ENCODE results near the gene ORC3.

DNA sequence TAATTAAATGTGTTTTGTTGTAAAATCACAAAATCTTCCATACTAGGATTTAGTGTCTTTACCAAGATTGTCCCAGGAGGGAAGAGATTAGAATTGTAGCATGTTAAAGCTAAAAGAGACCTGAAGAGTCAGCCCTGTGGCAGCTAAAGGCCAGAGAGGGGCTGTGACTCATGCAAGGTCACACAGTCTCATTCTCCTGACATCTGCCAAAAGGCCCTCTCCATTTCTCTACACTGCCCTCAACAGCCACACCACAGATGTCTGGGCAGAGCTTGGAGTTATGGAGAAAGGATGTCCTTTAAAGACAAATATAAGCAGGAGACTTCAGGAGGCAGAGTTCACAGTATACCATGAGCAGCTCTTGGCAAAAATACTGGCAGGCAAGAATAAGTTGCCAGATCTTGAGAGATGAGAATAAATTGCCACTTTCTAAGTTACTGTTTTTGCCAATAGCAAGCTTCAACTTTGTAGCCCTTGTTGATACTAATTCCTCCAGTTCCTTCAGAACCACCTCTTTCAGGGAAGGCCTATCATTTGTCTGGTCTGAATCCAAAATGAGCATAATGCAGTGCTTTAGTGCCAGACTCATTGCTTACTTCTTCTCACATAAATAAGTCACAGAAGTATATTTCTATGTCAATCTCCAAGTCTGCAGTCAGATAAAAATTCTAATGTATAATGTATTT, 70.4 kb downstream of the ORC3 start:
- no peak for TF ChIP-seq POLR2A (IDR thresholded peaks at IDR 0.05)
- TF ChIP-seq POLR2AphosphoS5 (IDR thresholded peaks at IDR 0.05; ENCODE audit: insufficient read depth in 1 of 2, low read depth in 1 of 2) = no peak
